Stimulated activated CD8-positive, alpha-beta memory T cell treated with anti-CD3 and anti-CD28 coated beads, Interleukin-12 subunit alpha, Interleukin-12 subunit beta, amount 100 ng/mL, for 1 hour (primary cell): ENCODE data around the gene TRIM32.
A peak's percentile ranks its signal among the peaks of the same experiment; 100 is the strongest.

Experiments
- DNase-seq: peaks from one replicate; pipeline ENCODE4 v3.0.0-alpha.2; 2020; ENCODE audit warnings: low read depth

TRIM32 gene

DNA sequence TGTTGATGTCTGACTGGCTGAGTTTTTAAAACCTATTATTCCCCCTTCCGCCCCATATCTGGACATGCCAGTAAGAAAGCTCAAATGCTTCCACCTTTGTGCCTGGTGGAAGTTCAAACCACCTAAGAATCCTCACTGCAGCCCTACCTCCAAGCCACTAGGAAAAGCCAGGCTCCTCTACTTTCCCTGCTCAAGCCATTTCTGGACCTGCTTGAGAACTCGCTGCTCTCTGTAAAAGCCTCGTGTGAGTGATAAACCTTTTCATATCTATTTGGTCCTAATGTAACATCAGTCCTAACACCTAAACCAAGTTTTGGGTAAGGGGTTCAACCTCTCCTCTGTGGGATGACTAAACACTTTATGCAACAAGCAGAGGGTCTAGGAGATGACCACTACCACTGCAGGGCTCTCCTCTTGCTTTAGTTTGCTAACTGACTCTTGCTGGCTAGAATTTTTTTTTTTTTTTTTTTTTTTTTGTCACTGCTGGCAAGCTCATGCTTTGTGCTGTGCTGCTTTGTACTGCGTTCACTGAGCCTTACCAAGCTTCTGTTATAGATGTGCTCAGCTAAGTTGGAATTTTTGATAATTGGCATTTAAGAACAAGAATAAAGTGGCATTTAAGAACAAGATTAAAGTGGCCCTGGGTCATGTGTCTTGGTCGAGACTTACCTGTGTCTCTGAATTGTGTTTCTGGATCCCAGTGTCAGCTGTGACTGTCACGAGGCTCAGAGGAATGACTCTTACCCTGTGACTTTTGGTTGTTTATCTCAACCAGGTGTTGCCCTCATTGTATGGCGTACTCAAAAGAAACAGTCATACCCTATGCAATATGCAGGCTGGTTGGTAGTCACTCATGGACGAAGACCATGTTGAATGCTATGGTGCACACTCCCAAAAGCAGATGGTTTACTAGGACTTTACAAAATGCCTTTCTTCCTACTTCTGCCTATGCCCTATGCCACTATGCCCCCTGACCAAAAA lies 19.5 kb downstream of the TRIM32 start:
- no peak for DNase-seq

DNA sequence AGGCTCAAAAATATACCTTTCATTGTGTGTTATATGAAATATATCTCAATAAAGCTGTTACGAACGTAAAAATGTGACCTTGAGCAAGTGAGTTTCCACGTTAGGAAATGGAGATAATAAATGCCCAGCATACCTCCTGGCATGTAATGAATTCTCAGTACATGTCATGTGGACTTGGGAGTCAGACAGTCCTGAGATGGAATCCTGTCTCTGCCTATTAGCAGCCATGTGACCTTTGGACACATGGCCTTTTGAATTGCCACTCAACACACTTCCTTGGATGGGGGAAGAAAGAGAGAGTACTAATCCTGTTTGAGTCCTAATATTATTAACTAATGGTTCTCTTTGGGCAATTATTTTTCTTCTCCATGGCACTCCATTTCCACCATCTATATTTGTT lies 25.7 kb downstream of the TRIM32 start:
- DNase-seq = no peak

DNA sequence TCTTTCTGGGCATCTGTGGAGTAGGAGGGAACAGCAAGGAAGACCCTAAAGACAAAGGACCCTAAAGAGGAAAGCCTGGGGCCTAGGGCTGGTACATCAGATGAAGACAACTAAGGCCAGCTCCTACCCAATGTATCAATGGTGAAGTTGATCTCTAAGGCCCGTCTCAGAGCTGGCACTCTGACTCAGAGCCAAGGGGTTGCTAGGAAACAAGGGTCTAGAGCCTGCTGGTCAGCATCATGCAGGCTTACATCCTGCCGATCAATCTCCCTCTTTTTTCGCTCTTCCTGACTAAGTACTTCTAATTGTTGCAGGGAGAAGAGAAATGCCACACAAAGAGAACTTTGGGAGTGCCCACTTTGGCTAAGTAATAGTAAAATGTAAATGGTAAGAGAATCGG lies 26.2 kb downstream of the TRIM32 start:
- DNase-seq = no peak

GRCh38 chr9:116715751-116716150 lies 28.6 kb downstream of the TRIM32 start:
- no peak for DNase-seq

GRCh38 chr9:116716438-116716837 lies 29.3 kb downstream of the TRIM32 start:
- no peak for DNase-seq

- no peak for DNase-seq
Observed at GRCh38 chr9:116717150-116717549, 30.0 kb downstream of the TRIM32 start.

- no peak for DNase-seq
Observed at GRCh38 chr9:116718111-116718510, 31.0 kb downstream of the TRIM32 start.

GRCh38 chr9:116720111-116720510 lies 33.0 kb downstream of the TRIM32 start:
- DNase-seq = no peak

DNA sequence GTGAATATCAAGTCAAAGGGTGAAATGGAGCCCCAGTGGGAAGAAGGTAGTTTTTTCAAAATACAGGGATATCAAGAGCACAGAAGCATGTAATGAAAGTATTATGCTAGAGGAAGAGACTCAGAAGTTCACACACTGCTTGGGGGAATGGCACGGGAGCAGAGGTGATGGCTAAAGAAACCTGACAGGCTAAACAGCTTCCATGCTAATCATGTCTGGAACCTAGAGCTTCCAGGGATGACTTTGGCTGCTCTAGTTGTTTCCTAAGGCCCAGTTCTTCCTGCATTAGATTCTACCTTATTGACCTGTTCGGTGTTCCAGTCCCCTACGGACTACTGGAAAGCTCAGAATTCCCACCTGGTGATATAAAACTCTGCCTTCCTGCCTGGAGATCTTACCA lies 34.3 kb downstream of the TRIM32 start:
- no peak for DNase-seq

- DNase-seq = no peak
Observed at GRCh38 chr9:116721944-116722343, 34.8 kb downstream of the TRIM32 start.

DNA sequence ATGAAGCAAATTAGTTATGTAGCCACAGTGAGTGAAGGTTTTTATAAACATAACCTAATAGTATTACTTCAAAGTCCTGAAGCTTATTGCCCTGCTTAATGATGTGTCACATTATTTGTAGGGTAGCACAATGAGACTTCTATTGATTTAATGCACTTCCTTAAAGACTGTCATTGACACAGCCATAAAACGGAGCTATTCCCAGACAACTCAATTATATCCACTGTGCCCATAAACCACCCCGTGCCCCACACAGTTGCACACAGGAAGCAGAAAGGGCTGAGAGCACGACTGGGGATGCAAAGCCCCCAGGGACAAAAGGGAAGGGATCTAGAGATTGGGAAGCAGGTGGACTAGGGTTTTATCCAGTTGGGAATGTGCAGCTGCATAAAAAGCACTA lies 37.0 kb downstream of the TRIM32 start:
- DNase-seq = no peak

GRCh38 chr9:116726602-116727001 lies 39.5 kb downstream of the TRIM32 start:
- DNase-seq = no peak

DNA sequence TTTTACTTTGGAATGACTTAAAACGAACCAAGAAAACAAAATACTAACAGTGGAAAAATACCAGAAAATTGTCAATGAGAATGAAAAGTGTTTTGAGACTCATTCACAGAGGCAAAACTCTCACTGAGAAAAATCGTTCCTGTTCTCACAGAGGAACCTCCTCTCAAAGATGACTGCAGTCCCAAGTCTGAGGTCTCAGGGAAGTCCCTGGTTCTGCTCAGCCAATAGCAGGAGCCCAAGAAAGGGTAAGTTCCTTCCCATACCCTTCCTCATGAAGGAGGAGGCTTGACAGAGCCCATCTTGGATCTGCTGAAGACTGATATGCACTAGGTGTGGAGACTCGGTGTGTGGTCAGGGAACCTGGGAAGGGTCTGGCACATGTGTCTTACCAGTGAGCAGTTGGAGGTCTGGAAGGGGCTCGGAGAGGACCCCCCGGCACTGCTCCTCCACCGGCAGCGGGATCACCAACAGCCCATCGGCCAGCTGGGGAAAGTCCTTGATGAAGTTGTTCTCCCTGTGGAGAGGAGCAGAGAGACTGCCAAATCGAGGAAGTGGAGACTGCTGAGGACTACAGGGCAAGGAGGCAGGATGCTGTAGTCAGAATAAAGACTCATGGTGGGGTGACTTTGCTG lies 46.0 kb downstream of the TRIM32 start:
- no peak for DNase-seq

GRCh38 chr9:116736399-116737151 lies 49.5 kb downstream of the TRIM32 start:
- DNase-seq = no peak

- peak; percentile 11 for DNase-seq
Observed at GRCh38 chr9:116737152-116737546, 50.0 kb downstream of the TRIM32 start.

- DNase-seq = no peak
Observed at GRCh38 chr9:116741086-116741740, 54.1 kb downstream of the TRIM32 start.

- no peak for DNase-seq
Observed at GRCh38 chr9:116741742-116742141, 54.6 kb downstream of the TRIM32 start.

GRCh38 chr9:116749176-116749575 lies 62.1 kb downstream of the TRIM32 start:
- DNase-seq = no peak

DNA sequence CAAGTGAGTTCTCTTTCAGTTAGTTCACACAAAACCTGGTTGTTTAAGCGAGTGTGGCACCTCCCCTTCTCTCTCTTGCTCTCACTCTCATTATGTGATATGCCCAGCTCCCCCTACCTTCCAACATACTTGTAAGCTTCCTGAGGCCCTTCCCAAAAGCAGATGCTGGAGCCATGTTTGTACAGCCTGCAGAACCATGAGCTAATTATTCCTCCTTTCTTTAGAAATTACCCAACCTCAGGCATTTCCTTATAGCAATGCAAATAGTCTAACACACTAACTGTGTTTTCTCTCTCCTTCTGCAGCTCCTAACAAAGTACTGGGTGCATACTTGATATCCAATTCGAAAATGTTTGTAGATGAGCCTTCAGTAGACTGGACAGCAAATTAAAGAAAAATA lies 62.7 kb downstream of the TRIM32 start:
- no peak for DNase-seq

DNA sequence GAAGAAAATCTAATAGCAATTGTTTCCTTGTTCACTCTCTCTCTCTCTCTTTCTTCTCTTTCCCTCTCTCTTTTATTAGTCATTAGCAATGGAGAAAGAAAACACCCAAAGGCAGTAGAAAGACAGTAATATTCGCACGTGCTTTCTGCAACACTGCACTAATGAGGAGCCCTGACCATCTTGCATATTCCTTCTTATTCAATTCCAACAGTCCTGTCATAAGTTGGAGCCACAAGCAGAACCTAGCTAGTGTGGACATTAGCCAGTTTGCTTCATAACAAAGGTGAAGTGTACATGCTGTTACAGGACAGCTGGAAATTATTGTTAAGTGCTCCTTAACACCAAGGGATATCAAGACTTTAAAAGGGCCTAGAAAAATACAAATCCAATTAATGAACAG lies 63.4 kb downstream of the TRIM32 start:
- no peak for DNase-seq
